H9 (cell line): ENCODE data around the gene RCN1. TPM values are rescaled to one million over a fixed set of nuclear protein-coding genes. Genes with fewer than 3 reads are reported as not detected.

ENCODE experiments used
- DNase-seq: peaks from one replicate; pipeline ENCODE4 v3.0.0-alpha.2; 2017
- H2AFZ ChIP-seq: one replicate; pipeline ENCODE4 v1.6.1; 2013; ENCODE audit warnings: mild to moderate bottlenecking, low read length, control low read depth, moderate library complexity
- H2AK5ac ChIP-seq: 2 replicates; pipeline ENCODE4 v1.6.1; 2013; ENCODE audit warnings: low read length, control low read depth, mixed read lengths; ENCODE audit not compliant: insufficient read length
- H2BK120ac ChIP-seq: one replicate; pipeline ENCODE4 v1.6.1; 2013; ENCODE audit warnings: low read depth, mild to moderate bottlenecking, low read length, control low read depth, inconsistent platforms; ENCODE audit not compliant: poor library complexity, severe bottlenecking
- H2BK12ac ChIP-seq: 2 replicates; pipeline ENCODE4 v1.6.1; 2013; ENCODE audit warnings: low read length, control low read depth, mixed read lengths, low read depth; ENCODE audit not compliant: insufficient read length
- H2BK15ac ChIP-seq: 2 replicates; pipeline ENCODE4 v1.6.1; 2013; ENCODE audit warnings: low read depth, low read length, control low read depth
- H2BK20ac ChIP-seq: one replicate; pipeline ENCODE4 v1.6.1; 2013; ENCODE audit warnings: low read depth, mild to moderate bottlenecking, low read length, control low read depth, inconsistent platforms; ENCODE audit not compliant: poor library complexity, severe bottlenecking
- H2BK5ac ChIP-seq: 2 replicates; pipeline ENCODE4 v1.6.1; 2013; ENCODE audit warnings: low read length, control low read depth, mixed read lengths; ENCODE audit not compliant: insufficient read length
- H3K14ac ChIP-seq: 2 replicates; pipeline ENCODE4 v1.6.1; 2013; ENCODE audit warnings: low read length, control low read depth; ENCODE audit not compliant: insufficient read depth
- H3K18ac ChIP-seq: 2 replicates; pipeline ENCODE4 v1.6.1; 2013; ENCODE audit warnings: low read depth, mild to moderate bottlenecking, mixed read lengths, low read length, control low read depth; ENCODE audit not compliant: insufficient read length
- H3K23ac ChIP-seq: 2 replicates; pipeline ENCODE4 v1.6.1; 2013; ENCODE audit warnings: low read length, control low read depth, mixed read lengths, low read depth; ENCODE audit not compliant: insufficient read length
- H3K23me2 ChIP-seq: 2 replicates; pipeline ENCODE4 v1.6.1; 2013; ENCODE audit warnings: low read depth, mild to moderate bottlenecking, mixed read lengths, low read length, control low read depth; ENCODE audit not compliant: insufficient read length, poor library complexity, severe bottlenecking
- H3K27ac ChIP-seq: 2 replicates; pipeline ENCODE4 v1.5.1; 2013; ENCODE audit warnings: low read length, control low read depth, mixed read lengths, low read depth; ENCODE audit not compliant: insufficient read length
- H3K27me3 ChIP-seq: 2 replicates; pipeline ENCODE4 v1.6.1; 2013; ENCODE audit warnings: low read length, control low read depth, inconsistent platforms; ENCODE audit not compliant: insufficient read depth
- H3K4ac ChIP-seq: 2 replicates; pipeline ENCODE4 v1.6.1; 2013; ENCODE audit warnings: low read depth, mild to moderate bottlenecking, control low read depth, inconsistent platforms, low read length, moderate library complexity
- H3K4me1 ChIP-seq: 2 replicates; pipeline ENCODE4 v1.6.1; 2013; ENCODE audit warnings: low read length, control low read depth, inconsistent platforms; ENCODE audit not compliant: insufficient read depth
- H3K4me2 ChIP-seq: 2 replicates; pipeline ENCODE4 v1.6.1; 2013; ENCODE audit warnings: low read length, control low read depth, mixed read lengths; ENCODE audit not compliant: insufficient read length, insufficient read depth
- H3K56ac ChIP-seq: 2 replicates; pipeline ENCODE4 v1.6.1; 2013; ENCODE audit warnings: low read depth, mild to moderate bottlenecking, mixed read lengths, low read length, control low read depth; ENCODE audit not compliant: insufficient read length
- H3K79me1 ChIP-seq: 2 replicates; pipeline ENCODE4 v1.6.1; 2013; ENCODE audit warnings: low read depth, mild to moderate bottlenecking, moderate library complexity, low read length, control low read depth, inconsistent platforms; ENCODE audit not compliant: insufficient read depth, poor library complexity, severe bottlenecking
- H3K79me2 ChIP-seq: 2 replicates; pipeline ENCODE4 v1.6.1; 2013; ENCODE audit warnings: low read length, control low read depth, inconsistent platforms; ENCODE audit not compliant: insufficient read depth
- H3K9ac ChIP-seq: 2 replicates; pipeline ENCODE4 v1.6.1; 2013; ENCODE audit warnings: low read length, control low read depth, mixed read lengths; ENCODE audit not compliant: insufficient read length; ENCODE audit errors: extremely low read depth
- H3K9me3 ChIP-seq: one replicate; pipeline ENCODE4 v1.6.1; 2013; ENCODE audit warnings: low read depth, low read length, inconsistent platforms; ENCODE audit not compliant: control insufficient read depth
- H3T11ph ChIP-seq: one replicate; pipeline ENCODE4 v1.6.1; 2013; ENCODE audit warnings: mild to moderate bottlenecking, low read length, control low read depth, inconsistent platforms
- H4K20me1 ChIP-seq: one replicate; pipeline ENCODE4 v1.6.1; 2013; ENCODE audit not compliant: control insufficient read depth, insufficient read length, insufficient read depth
- H4K5ac ChIP-seq: 2 replicates; pipeline ENCODE4 v1.6.1; 2013; ENCODE audit warnings: low read depth, mild to moderate bottlenecking, mixed read lengths, low read length, control low read depth; ENCODE audit not compliant: insufficient read length
- H4K8ac ChIP-seq: replicated peaks from 2 replicates; pipeline ENCODE4 v1.6.1; 2013; ENCODE audit warnings: low read length, control low read depth, mixed read lengths, low read depth; ENCODE audit not compliant: insufficient read length
- H4K91ac ChIP-seq: 2 replicates; pipeline ENCODE4 v1.6.1; 2013; ENCODE audit warnings: low read depth, mild to moderate bottlenecking, moderate library complexity, mixed read lengths, low read length, control low read depth; ENCODE audit not compliant: insufficient read length
- H3K27ac Mint-ChIP-seq, 3 experiments: 2 replicates in 2 of 3; 3 replicates in 1 of 3; pipeline ENCODE4 v1.8.0; 2020 to 2021; ENCODE audit warnings: mixed read lengths in 3 of 3, mild to moderate bottlenecking in 1 of 3, moderate library complexity in 1 of 3
- H3K27me3 Mint-ChIP-seq: 2 replicates; pipeline ENCODE4 v1.8.0; 2021; ENCODE audit warnings: low read depth, mild to moderate bottlenecking, moderate library complexity, mixed read lengths
- H3K36me3 Mint-ChIP-seq, 3 experiments: 2 replicates in 2 of 3; 3 replicates in 1 of 3; pipeline ENCODE4 v1.8.0; 2020 to 2021; ENCODE audit warnings: low read depth in 3 of 3, mixed read lengths in 3 of 3; ENCODE audit not compliant: insufficient read depth in 1 of 3
- H3K4me1 Mint-ChIP-seq, 2 experiments: 2 replicates each; pipeline ENCODE4 v1.8.0; 2020; ENCODE audit warnings: mixed read lengths in 2 of 2
- H3K4me3 Mint-ChIP-seq, 2 experiments: 2 replicates in 1 of 2; 3 replicates in 1 of 2; pipeline ENCODE4 v1.8.0; 2020 to 2021; ENCODE audit warnings: mild to moderate bottlenecking in 2 of 2, mixed read lengths in 2 of 2, moderate library complexity in 1 of 2
- H3K9me3 Mint-ChIP-seq, 2 experiments: 2 replicates in 1 of 2; 3 replicates in 1 of 2; pipeline ENCODE4 v1.8.0; 2020; ENCODE audit warnings: mild to moderate bottlenecking in 2 of 2, mixed read lengths in 2 of 2, moderate library complexity in 1 of 2
- CTCF ChIP-seq: fragments of 200-600 bp; sonication (generic); conservative IDR thresholded peaks from 3 replicates; pipeline ENCODE4 v1.8.0; 2021; ENCODE audit warnings: antibody characterized with exemption, mild to moderate bottlenecking
- total RNA-seq: library from RNA; stranded (reverse); gene quantifications from 2 replicates; pipeline ENCODE4 v1.2.1, GENCODE V29; 2021

The RCN1 gene
- total RNA-seq, 1 experiment from 2014 or later = 109 TPM

GRCh38 chr11:32045456-32045855 is 45.4 kb upstream of the RCN1 start:
- no peak overlapping the region for H2BK12ac ChIP-seq
- no peak overlapping the region for H3K14ac ChIP-seq
- H3K36me3 Mint-ChIP-seq = no peaks in the 10 kb centered on the region
- H3K23ac ChIP-seq = no peak overlapping the region
- no peak for TF ChIP-seq CTCF
- H3K4me1 Mint-ChIP-seq = peaks cover 9 to 14% of the 10 kb centered on the region in 2 experiments; a peak in 2 of 4 replicates
- H2AK5ac ChIP-seq = no peak overlapping the region
- no peaks in the 10 kb centered on the region for H3K79me2 ChIP-seq
- no peak overlapping the region for H2BK120ac ChIP-seq
- no peak overlapping the region for H2AFZ ChIP-seq
- H3K27me3 Mint-ChIP-seq = peaks cover 3% of the 10 kb centered on the region; the same call in 1 of the 2 replicates
- no peak overlapping the region for H3K4me2 ChIP-seq
- no peak overlapping the region for H4K91ac ChIP-seq
- H3K9ac ChIP-seq = no peak overlapping the region
- H3K27me3 ChIP-seq = no peaks in the 10 kb centered on the region
- no peaks in the 10 kb centered on the region for H3K9me3 ChIP-seq
- H3T11ph ChIP-seq = no peak overlapping the region
- H3K4ac ChIP-seq = no peak overlapping the region
- H3K4me1 ChIP-seq = no peaks in the 10 kb centered on the region; the same call in 1 of the 2 replicates
- H2BK20ac ChIP-seq = no peak overlapping the region
- H2BK5ac ChIP-seq = no peak overlapping the region
- no peak overlapping the region for H2BK15ac ChIP-seq
- no peak overlapping the region for H3K56ac ChIP-seq
- H3K4me3 Mint-ChIP-seq = no peak overlapping the region
- no peak overlapping the region for H3K27ac ChIP-seq
- no peak overlapping the region for H3K18ac ChIP-seq
- no peaks in the 10 kb centered on the region for H3K9me3 Mint-ChIP-seq
- H4K8ac ChIP-seq = no peak overlapping the region
- H4K20me1 ChIP-seq = no peaks in the 10 kb centered on the region
- no peak overlapping the region for H4K5ac ChIP-seq
- no peak overlapping the region for H3K27ac Mint-ChIP-seq
- no peak for DNase-seq
- H3K23me2 ChIP-seq = no peaks in the 10 kb centered on the region
- no peaks in the 10 kb centered on the region for H3K79me1 ChIP-seq
